Hepatocyte (in vitro differentiated cells): Measurements from ENCODE around the gene SNX5. TPM values are rescaled to one million over a fixed set of nuclear protein-coding genes. Genes with fewer than 3 reads are reported as not detected.

Experiments used
- DNase-seq: peaks from one replicate; pipeline ENCODE4 v3.0.0-alpha.2; 2016; ENCODE audit warnings: low spot score
- H2AFZ ChIP-seq: fragments of 200-600 bp; sonication (generic); 2 replicates; pipeline ENCODE4 v1.6.0; 2016; ENCODE audit warnings: antibody characterized with exemption, mild to moderate bottlenecking
- H3K27ac ChIP-seq: fragments of 200-600 bp; sonication (generic); 2 replicates; pipeline ENCODE4 v1.5.1; 2016; ENCODE audit warnings: mild to moderate bottlenecking
- H3K27me3 ChIP-seq: fragments of 200-600 bp; sonication (generic); 2 replicates; pipeline ENCODE4 v1.6.1; 2016
- H3K36me3 ChIP-seq: fragments of 200-600 bp; sonication (generic); replicated peaks from 2 replicates; pipeline ENCODE4 v1.5.1; 2016; ENCODE audit warnings: low read depth; ENCODE audit not compliant: insufficient read depth
- H3K4me1 ChIP-seq: fragments of 200-600 bp; sonication (generic); 2 replicates; pipeline ENCODE4 v1.5.1; 2016; ENCODE audit warnings: mild to moderate bottlenecking, moderate library complexity; ENCODE audit not compliant: insufficient read depth
- H3K4me2 ChIP-seq: fragments of 200-600 bp; sonication (generic); 2 replicates; pipeline ENCODE4 v1.6.0; 2016
- H3K4me3 ChIP-seq: fragments of 200-600 bp; sonication (generic); 2 replicates; pipeline ENCODE4 v1.5.1; 2016; ENCODE audit warnings: mild to moderate bottlenecking
- H3K79me2 ChIP-seq: fragments of 200-600 bp; sonication (generic); 2 replicates; pipeline ENCODE4 v1.6.0; 2017; ENCODE audit warnings: mild to moderate bottlenecking
- H3K9me2 ChIP-seq: fragments of 200-600 bp; sonication (generic); replicated peaks from 2 replicates; pipeline ENCODE4 v1.6.0; 2017; ENCODE audit warnings: mild to moderate bottlenecking; ENCODE audit not compliant: insufficient read depth
- H3K9me3 ChIP-seq: fragments of 200-600 bp; sonication (generic); 2 replicates; pipeline ENCODE4 v1.5.1; 2016; ENCODE audit warnings: low read depth, mild to moderate bottlenecking
- H4K20me1 ChIP-seq: fragments of 200-600 bp; sonication (generic); 2 replicates; pipeline ENCODE4 v1.6.0; 2016; ENCODE audit warnings: mild to moderate bottlenecking; ENCODE audit not compliant: insufficient read depth, poor library complexity, severe bottlenecking
- EZH2 ChIP-seq: fragments of 200-600 bp; sonication (generic); IDR thresholded peaks from 2 replicates; pipeline ENCODE4 v1.6.1; 2016; ENCODE audit warnings: antibody characterized with exemption, mild to moderate bottlenecking, borderline replicate concordance
- EZH2phosphoT487 ChIP-seq: fragments of 200-600 bp; sonication (generic); IDR thresholded peaks from one replicate; pipeline ENCODE4 v1.6.1; 2018; ENCODE audit warnings: antibody characterized with exemption, mild to moderate bottlenecking, low read depth, moderate library complexity; ENCODE audit not compliant: unreplicated experiment, severe bottlenecking
- WGBS: methylation state at CpG from one replicate; pipeline ENCODE4 v1.1.6; 2016; ENCODE audit warnings: low lambda C conversion rate; ENCODE audit errors: missing lambda C conversion rate; 5-methylcytosine and 5-hydroxymethylcytosine counted together
- polyA plus RNA-seq: library from polyadenylated mRNA; unstranded; fragments of >200 nt; fragmentation: Nextera tagmentation; extraction: Ambion mirVana; gene quantifications from 2 replicates; pipeline ENCODE4 v1.2.1, GENCODE V29; 2016
- total RNA-seq: library from RNA; depleted of rRNA; stranded (reverse); fragments of >200 nt; gene quantifications from 2 replicates; pipeline ENCODE4 v1.2.3, GENCODE V29; 2014
- TF ChIP-seq, protein P1 (sequence below): fragments of 200-600 bp; sonication (generic); IDR thresholded peaks from 2 replicates; pipeline ENCODE4 v1.5.1; 2016; ENCODE audit warnings: antibody characterized with exemption, mild to moderate bottlenecking; ENCODE audit not compliant: poor library complexity

SNX5 gene
- total and polyA plus RNA-seq, 2 experiments from 2014 or later = 74.9 to 190 TPM

GRCh38 chr20:17950670-17951069 is 17.9 kb downstream of the SNX5 start:
- Histone ChIP-seq H3K36me3 (peaks cover 3% of the 10 kb centered on the region), H3K27ac (no peak overlapping the region), H3K4me2 (no peak overlapping the region), H3K79me2 (peaks cover 86% of the 10 kb centered on the region), H2AFZ (no peak overlapping the region), H3K4me3 (no peak overlapping the region), H3K27me3 (no peaks in the 10 kb centered on the region), H3K9me3 (no peaks in the 10 kb centered on the region), H3K9me2 (no peaks in the 10 kb centered on the region), H3K4me1 (peaks cover 13% of the 10 kb centered on the region), H4K20me1 (peaks cover 21% of the 10 kb centered on the region)
- TF ChIP-seq EZH2 = no peak
- no peak for TF ChIP-seq EZH2phosphoT487
- TF ChIP-seq, protein P1, sequence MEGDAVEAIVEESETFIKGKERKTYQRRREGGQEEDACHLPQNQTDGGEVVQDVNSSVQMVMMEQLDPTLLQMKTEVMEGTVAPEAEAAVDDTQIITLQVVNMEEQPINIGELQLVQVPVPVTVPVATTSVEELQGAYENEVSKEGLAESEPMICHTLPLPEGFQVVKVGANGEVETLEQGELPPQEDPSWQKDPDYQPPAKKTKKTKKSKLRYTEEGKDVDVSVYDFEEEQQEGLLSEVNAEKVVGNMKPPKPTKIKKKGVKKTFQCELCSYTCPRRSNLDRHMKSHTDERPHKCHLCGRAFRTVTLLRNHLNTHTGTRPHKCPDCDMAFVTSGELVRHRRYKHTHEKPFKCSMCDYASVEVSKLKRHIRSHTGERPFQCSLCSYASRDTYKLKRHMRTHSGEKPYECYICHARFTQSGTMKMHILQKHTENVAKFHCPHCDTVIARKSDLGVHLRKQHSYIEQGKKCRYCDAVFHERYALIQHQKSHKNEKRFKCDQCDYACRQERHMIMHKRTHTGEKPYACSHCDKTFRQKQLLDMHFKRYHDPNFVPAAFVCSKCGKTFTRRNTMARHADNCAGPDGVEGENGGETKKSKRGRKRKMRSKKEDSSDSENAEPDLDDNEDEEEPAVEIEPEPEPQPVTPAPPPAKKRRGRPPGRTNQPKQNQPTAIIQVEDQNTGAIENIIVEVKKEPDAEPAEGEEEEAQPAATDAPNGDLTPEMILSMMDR = no peak
- WGBS = 89% methylated on average over 6 of the region's 6 CpGs
- DNase-seq = no peak

DNA sequence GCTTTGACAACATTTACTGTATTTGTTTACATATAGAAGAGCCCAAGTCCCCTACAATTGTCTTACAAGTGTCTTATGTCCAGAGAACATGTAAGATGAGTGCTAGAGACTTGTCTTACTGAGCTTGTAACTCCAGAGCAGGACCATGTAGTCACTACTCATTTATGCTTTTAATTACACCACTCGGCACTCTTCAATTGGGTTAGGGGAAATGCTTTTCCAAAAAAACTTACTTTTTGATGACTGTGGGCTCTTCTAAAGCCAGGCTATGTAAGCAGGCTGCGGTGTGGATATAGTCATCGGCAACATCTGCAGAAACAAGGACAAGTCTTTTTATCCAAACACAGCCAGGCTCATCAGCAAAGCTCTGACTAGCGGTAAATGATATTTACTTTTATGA is 18.7 kb downstream of the SNX5 start:
- Histone ChIP-seq H3K9me3 (no peaks in the 10 kb centered on the region), H3K4me2 (no peak overlapping the region), H3K27ac (no peak overlapping the region), H3K4me1 (peaks cover 5% of the 10 kb centered on the region), H3K79me2 (peaks cover 84% of the 10 kb centered on the region), H3K9me2 (no peaks in the 10 kb centered on the region), H2AFZ (no peak overlapping the region), H3K4me3 (no peak overlapping the region), H4K20me1 (peaks cover 16% of the 10 kb centered on the region), H3K36me3 (peaks cover 3% of the 10 kb centered on the region), H3K27me3 (no peaks in the 10 kb centered on the region)
- DNase-seq = no peak
- 95% methylated on average over 4 of the region's 4 CpGs for WGBS
- TF ChIP-seq EZH2 (no peak), EZH2phosphoT487 (no peak)
- TF ChIP-seq, protein P1 = no peak

DNA sequence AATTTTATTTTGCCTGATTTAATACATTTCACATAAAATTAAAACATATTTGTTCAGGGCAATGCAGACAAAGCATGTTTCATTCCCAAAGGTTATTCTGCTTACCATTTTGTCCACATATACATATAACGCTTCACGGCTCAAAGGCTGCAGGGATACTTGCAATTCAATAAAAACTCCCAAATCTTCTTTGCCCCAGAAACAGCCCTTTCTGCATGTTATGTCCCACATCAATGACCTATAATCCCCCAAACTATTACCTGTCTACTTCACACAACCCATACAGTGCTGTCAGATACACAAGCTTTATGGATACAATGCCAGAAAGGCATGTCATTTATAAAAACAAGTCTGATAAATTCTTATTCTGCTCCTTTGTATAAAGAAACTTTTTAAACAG is 20.2 kb downstream of the SNX5 start:
- no peaks in the 10 kb centered on the region for H3K9me2 ChIP-seq
- H3K4me2 ChIP-seq = no peak overlapping the region
- peaks cover 6% of the 10 kb centered on the region for H4K20me1 ChIP-seq
- H3K36me3 ChIP-seq = peaks cover 3% of the 10 kb centered on the region
- no peaks in the 10 kb centered on the region for H3K4me1 ChIP-seq
- WGBS = 100% methylated on average over 2 of the region's 2 CpGs
- no peak overlapping the region for H3K4me3 ChIP-seq
- no peak for TF ChIP-seq EZH2phosphoT487
- TF ChIP-seq, protein P1 = no peak
- no peak overlapping the region for H3K27ac ChIP-seq
- peaks cover 70% of the 10 kb centered on the region for H3K79me2 ChIP-seq
- no peak overlapping the region for H2AFZ ChIP-seq
- H3K27me3 ChIP-seq = no peaks in the 10 kb centered on the region
- H3K9me3 ChIP-seq = no peaks in the 10 kb centered on the region
- no peak for DNase-seq

GRCh38 chr20:17947474-17947815 is 21.1 kb downstream of the SNX5 start:
- Histone ChIP-seq H3K9me2 (no peaks in the 10 kb centered on the region), H3K9me3 (no peaks in the 10 kb centered on the region), H3K27me3 (no peaks in the 10 kb centered on the region), H2AFZ (no peak overlapping the region), H3K4me2 (no peak overlapping the region), H3K79me2 (peaks cover 60% of the 10 kb centered on the region), H3K36me3 (no peaks in the 10 kb centered on the region), H3K27ac (no peak overlapping the region), H3K4me3 (no peak overlapping the region), H3K4me1 (no peaks in the 10 kb centered on the region), H4K20me1 (no peaks in the 10 kb centered on the region)
- whole genome bisulfite sequencing = 82% methylated on average over 5 of the region's 5 CpGs
- TF ChIP-seq, protein P1 = no peak
- TF ChIP-seq EZH2 = no peak
- DNase-seq = no peak
